Natural killer cell (primary cell): ENCODE results near the gene CD3G. TPM values are rescaled to one million over a fixed set of nuclear protein-coding genes. Genes with fewer than 3 reads are reported as not detected.

ENCODE experiments used
- ATAC-seq, 3 donors: fragments of 150-1000 bp in 2 of 3; fragments of 200-7000 bp in 1 of 3; cut with Tn5 transposase; 1 replicate in 1 of 3; 2 replicates in 2 of 3; pipeline ENCODE4 v1.10.0; 2021; ENCODE audit warnings: mild to moderate bottlenecking in 2 of 3, moderate library complexity in 2 of 3
- DNase-seq, 2 donors: peaks; one replicate each; pipeline versions ENCODE4 v3.0.0 to v3.0.0-alpha.2; 2013 to 2021; ENCODE audit warnings: mixed read lengths in 1 of 2
- H3K27ac ChIP-seq: one replicate; pipeline ENCODE4 v1.5.1; 2013; ENCODE audit warnings: mild to moderate bottlenecking, low read length
- H3K27me3 ChIP-seq: one replicate; pipeline ENCODE4 v1.6.1; 2013; ENCODE audit warnings: low read length; ENCODE audit not compliant: control insufficient read depth, insufficient read depth
- H3K36me3 ChIP-seq: one replicate; pipeline ENCODE4 v1.6.1; 2013; ENCODE audit warnings: low read length; ENCODE audit not compliant: control insufficient read depth, insufficient read depth
- H3K4me1 ChIP-seq: one replicate; pipeline ENCODE4 v1.6.1; 2013; ENCODE audit warnings: low read length; ENCODE audit not compliant: control insufficient read depth, insufficient read depth
- H3K4me3 ChIP-seq: one replicate; pipeline ENCODE4 v1.5.1; 2013; ENCODE audit warnings: low read length
- H3K9me3 ChIP-seq: one replicate; pipeline ENCODE4 v1.6.1; 2013; ENCODE audit warnings: low read length; ENCODE audit not compliant: control insufficient read depth, insufficient read depth
- H3K27ac Mint-ChIP-seq, 2 donors: one replicate each; pipeline ENCODE4 v1.8.0; 2022; ENCODE audit warnings: mild to moderate bottlenecking in 2 of 2, mixed read lengths in 2 of 2, moderate library complexity in 1 of 2
- H3K27me3 Mint-ChIP-seq, 2 donors: one replicate each; pipeline ENCODE4 v1.8.0; 2022; ENCODE audit warnings: low read depth in 2 of 2, mixed read lengths in 2 of 2
- H3K36me3 Mint-ChIP-seq: one replicate; pipeline ENCODE4 v1.8.0; 2022; ENCODE audit warnings: mixed read lengths
- H3K4me1 Mint-ChIP-seq, 2 donors: one replicate each; pipeline ENCODE4 v1.8.0; 2022; ENCODE audit warnings: mixed read lengths in 2 of 2
- H3K4me3 Mint-ChIP-seq: one replicate; pipeline ENCODE4 v1.8.0; 2022; ENCODE audit warnings: mild to moderate bottlenecking, moderate library complexity, mixed read lengths
- H3K9me3 Mint-ChIP-seq, 2 donors: one replicate each; pipeline ENCODE4 v1.8.0; 2022; ENCODE audit warnings: mixed read lengths in 2 of 2
- WGBS: methylation state at CpG from one replicate; pipeline ENCODE4 v1.1.7; 2013; ENCODE audit warnings: missing lambda C conversion rate; ENCODE audit not compliant: insufficient coverage; 5-methylcytosine and 5-hydroxymethylcytosine counted together
- intact Hi-C: fragments of 100-400 bp; cut with micrococcal nuclease; formaldehyde crosslinking; loops from one replicate; pipeline ENCODE4 v1.14.2; 2022
- total RNA-seq, 4 donors: library from RNA; stranded (reverse); fragments of 120-200 nt in 1 of 4; gene quantifications; one replicate each; pipeline versions ENCODE4 v1.2.3 to v1.2.4, GENCODE V29; 2013 to 2022
- TF ChIP-seq, protein P1 (sequence below): fragments of 200-600 bp; IDR thresholded peaks from one replicate; pipeline ENCODE4 v1.8.0; 2022; ENCODE audit warnings: antibody characterized with exemption

Gene CD3G
- total RNA-seq, 3 donors from 2014 or later (not counting 1 experiment from before 2014, with no cell fraction given), result 7.6 to 52.1 (median 8.2) TPM

DNA sequence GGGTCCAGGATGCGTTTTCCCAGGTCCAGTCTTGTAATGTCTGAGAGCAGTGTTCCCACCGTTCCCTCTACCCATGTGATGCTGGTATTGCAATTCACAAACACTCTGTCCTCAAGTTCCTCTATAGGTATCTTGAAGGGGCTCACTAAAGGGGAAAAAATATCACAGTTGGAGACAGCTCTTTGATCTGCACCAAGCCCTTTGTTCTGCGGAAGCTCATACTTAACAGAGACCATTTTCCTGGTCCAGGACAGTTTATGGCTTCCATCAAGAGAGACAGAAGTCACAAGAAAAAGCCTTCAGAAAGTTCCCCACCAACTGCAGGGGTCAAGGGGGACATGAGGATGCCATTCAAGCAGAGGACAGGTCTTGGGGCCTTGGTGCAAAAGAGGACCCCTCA, 3.7 kb upstream of the CD3G start:
- Mint-ChIP-seq H3K9me3 (no peaks in the 10 kb centered on the region), H3K4me1 (peaks cover 42 to 43% of the 10 kb centered on the region in 2 donors), H3K36me3 (no peaks in the 10 kb centered on the region), H3K27me3 (no peaks in the 10 kb centered on the region), H3K27ac (peak overlapping the region; percentile 95 to 97), H3K4me3 (peak overlapping the region; percentile 35)
- intact Hi-C loops, result no loop called here
- DNase-seq (peak in 1 of 2 donors; percentile 56), ATAC-seq (no peak)
- no peaks in the 10 kb centered on the region for H3K9me3 ChIP-seq
- peak overlapping the region; percentile 81 for H3K27ac ChIP-seq
- no peaks in the 10 kb centered on the region for H3K27me3 ChIP-seq
- H3K4me3 ChIP-seq, result peak overlapping the region; percentile 47
- peaks cover 40% of the 10 kb centered on the region for H3K4me1 ChIP-seq
- WGBS, result 76% methylated on average over 2 of the region's 3 CpGs
- TF ChIP-seq, protein P1, sequence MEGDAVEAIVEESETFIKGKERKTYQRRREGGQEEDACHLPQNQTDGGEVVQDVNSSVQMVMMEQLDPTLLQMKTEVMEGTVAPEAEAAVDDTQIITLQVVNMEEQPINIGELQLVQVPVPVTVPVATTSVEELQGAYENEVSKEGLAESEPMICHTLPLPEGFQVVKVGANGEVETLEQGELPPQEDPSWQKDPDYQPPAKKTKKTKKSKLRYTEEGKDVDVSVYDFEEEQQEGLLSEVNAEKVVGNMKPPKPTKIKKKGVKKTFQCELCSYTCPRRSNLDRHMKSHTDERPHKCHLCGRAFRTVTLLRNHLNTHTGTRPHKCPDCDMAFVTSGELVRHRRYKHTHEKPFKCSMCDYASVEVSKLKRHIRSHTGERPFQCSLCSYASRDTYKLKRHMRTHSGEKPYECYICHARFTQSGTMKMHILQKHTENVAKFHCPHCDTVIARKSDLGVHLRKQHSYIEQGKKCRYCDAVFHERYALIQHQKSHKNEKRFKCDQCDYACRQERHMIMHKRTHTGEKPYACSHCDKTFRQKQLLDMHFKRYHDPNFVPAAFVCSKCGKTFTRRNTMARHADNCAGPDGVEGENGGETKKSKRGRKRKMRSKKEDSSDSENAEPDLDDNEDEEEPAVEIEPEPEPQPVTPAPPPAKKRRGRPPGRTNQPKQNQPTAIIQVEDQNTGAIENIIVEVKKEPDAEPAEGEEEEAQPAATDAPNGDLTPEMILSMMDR, result no peak
- no peaks in the 10 kb centered on the region for H3K36me3 ChIP-seq

DNA sequence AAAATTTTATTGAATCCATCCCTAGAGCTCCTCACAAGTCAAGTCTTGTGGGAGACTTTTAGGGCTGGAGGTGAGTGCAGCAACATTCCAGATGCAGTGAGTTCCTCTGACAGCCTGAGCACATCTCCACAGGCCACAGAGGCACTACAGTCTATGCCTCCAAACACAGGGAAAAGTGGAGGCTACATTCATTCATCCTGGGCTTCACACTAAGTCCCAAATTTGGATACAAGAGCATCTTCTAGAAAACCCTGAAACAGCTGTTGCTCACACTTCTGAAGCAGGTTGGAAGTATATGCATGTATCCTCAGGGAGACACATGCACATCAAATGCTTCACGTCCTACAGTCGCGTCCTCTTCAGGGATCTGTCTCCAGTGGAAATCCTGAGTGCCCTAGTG, 2.9 kb upstream of the CD3G start:
- Histone ChIP-seq H3K27me3 (no peaks in the 10 kb centered on the region), H3K4me1 (peaks cover 37% of the 10 kb centered on the region), H3K27ac (peak overlapping the region; percentile 81), H3K4me3 (peak overlapping the region; percentile 47), H3K9me3 (no peaks in the 10 kb centered on the region), H3K36me3 (no peaks in the 10 kb centered on the region)
- Mint-ChIP-seq H3K4me1 (peaks cover 42 to 46% of the 10 kb centered on the region in 2 donors), H3K4me3 (peak overlapping the region; percentile 29), H3K27me3 (no peaks in the 10 kb centered on the region), H3K27ac (peak overlapping the region; percentile 95 to 97), H3K36me3 (no peaks in the 10 kb centered on the region), H3K9me3 (no peaks in the 10 kb centered on the region)
- ATAC-seq (no peak), DNase-seq (peak in 1 of 2 donors; percentile 33)
- WGBS, result 76% methylated on average over 3 of the region's 3 CpGs
- TF ChIP-seq, protein P1, result no peak
- intact Hi-C loops, result no loop called here

DNA sequence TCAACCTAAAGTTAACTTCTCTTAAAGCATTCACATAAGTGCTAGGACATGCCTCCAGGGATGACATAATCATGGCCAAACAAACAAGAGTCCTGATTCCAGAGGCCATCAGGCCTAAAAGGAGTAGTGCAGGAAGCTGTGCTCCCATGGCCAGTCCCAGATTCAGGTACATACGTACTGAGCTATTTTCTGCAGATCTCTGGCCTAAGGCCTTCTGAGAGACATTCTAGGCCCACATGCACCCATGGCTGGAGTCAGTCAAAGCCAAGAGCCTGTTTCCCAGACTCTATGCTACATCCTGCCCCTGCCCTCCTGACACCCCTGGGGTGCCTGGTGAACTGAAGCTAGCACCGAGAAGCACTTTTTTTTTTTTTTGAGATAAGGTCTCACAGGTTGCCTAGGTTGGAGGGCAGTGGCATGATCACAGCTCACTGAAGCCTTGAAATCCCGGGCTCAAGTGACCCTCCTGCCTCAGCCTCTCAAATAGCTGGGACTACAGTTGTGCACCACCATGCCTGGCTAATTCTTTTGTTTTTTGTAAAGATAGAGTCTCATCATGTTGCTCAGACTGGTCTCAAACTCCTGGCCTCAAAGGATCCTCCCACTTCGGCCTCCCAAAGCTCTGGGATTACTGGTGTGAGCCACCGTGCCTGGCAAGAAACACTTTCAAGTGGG, 2.2 kb upstream of the CD3G start:
- no peaks in the 10 kb centered on the region for H3K27me3 ChIP-seq
- Mint-ChIP-seq H3K27ac (peak overlapping the region; percentile 41 to 95), H3K36me3 (no peaks in the 10 kb centered on the region), H3K4me3 (peak overlapping the region; percentile 29), H3K27me3 (no peaks in the 10 kb centered on the region), H3K9me3 (no peaks in the 10 kb centered on the region), H3K4me1 (peaks cover 40 to 44% of the 10 kb centered on the region in 2 donors)
- no peak for ATAC-seq
- peak in 1 of 2 donors; percentile 58 for DNase-seq
- intact Hi-C loops, result no loop called here
- no peaks in the 10 kb centered on the region for H3K9me3 ChIP-seq
- peaks cover 37% of the 10 kb centered on the region for H3K4me1 ChIP-seq
- H3K36me3 ChIP-seq, result no peaks in the 10 kb centered on the region
- 77% methylated on average over 5 of the region's 5 CpGs for WGBS
- H3K4me3 ChIP-seq, result peak overlapping the region; percentile 47
- TF ChIP-seq, protein P1, result no peak
- peak overlapping the region; percentile 66 for H3K27ac ChIP-seq
